ENCODE data around the gene HIPK3.
"Not testable (repeated sequence)": the region's sequence is repeated elsewhere in the genome, so short reads cannot be mapped to it uniquely, and the experiment has no call there.

HIPK3 gene

GRCh38 chr11:33291004-33291777, 34.0 kb downstream of the HIPK3 start:
- DNase-seq (ENCODE audit: insufficient read length, low spot score), result no peak
- no peak for FAIRE-seq
- TF ChIP-seq CTCF (IDR thresholded peaks at IDR 0.05; ENCODE audit: insufficient read depth, missing control alignments), result no peak

- no peak for FAIRE-seq
- DNase-seq (ENCODE audit: insufficient read length, low spot score), result no peak
- no peak for TF ChIP-seq CTCF (IDR thresholded peaks at IDR 0.05; ENCODE audit: insufficient read depth, missing control alignments)
These were observed 35.1 kb downstream of the HIPK3 start for GRCh38 chr11:33292311-33292710.

- TF ChIP-seq CTCF (IDR thresholded peaks at IDR 0.05; ENCODE audit: insufficient read depth, missing control alignments), result no peak
- DNase-seq (ENCODE audit: insufficient read length, low spot score) (no peak), FAIRE-seq (no peak)
These were observed 37.0 kb downstream of the HIPK3 start for GRCh38 chr11:33294224-33294623.

- TF ChIP-seq CTCF (IDR thresholded peaks at IDR 0.05; ENCODE audit: insufficient read depth, missing control alignments), result no peak
- DNase-seq (ENCODE audit: insufficient read length, low spot score), result no peak
- no peak for FAIRE-seq
These were observed 37.6 kb downstream of the HIPK3 start for GRCh38 chr11:33294797-33295196.

- FAIRE-seq (no peak), DNase-seq (ENCODE audit: insufficient read length, low spot score) (no peak)
- TF ChIP-seq CTCF (IDR thresholded peaks at IDR 0.05; ENCODE audit: insufficient read depth, missing control alignments), result no peak
These were observed 39.5 kb downstream of the HIPK3 start for GRCh38 chr11:33296695-33297094.

- FAIRE-seq, result no peak
- DNase-seq (ENCODE audit: insufficient read length, low spot score), result no peak
- TF ChIP-seq CTCF (IDR thresholded peaks at IDR 0.05; ENCODE audit: insufficient read depth, missing control alignments), result no peak
These were observed 46.4 kb downstream of the HIPK3 start for GRCh38 chr11:33303541-33303940.

GRCh38 chr11:33306821-33307220, 49.6 kb downstream of the HIPK3 start:
- FAIRE-seq; DNase-seq (ENCODE audit: insufficient read length, low spot score): not testable (repeated sequence)

Data from D721Med (cell line).